DMS 273 (cell line): ENCODE results near the gene ISLR.

ENCODE experiments used
- DNase-seq: peaks from one replicate; lab custom pipeline; 2025; ENCODE audit not compliant: unreplicated experiment; lab: John Stamatoyannopoulos, UW

The ISLR gene

GRCh38 chr15:74192751-74193150 lies 19.2 kb downstream of the ISLR start:
- DNase-seq: no peak

- DNase-seq: no peak
These were observed 19.8 kb downstream of the ISLR start for GRCh38 chr15:74193299-74193718.

- DNase-seq: no peak
These were observed 20.4 kb downstream of the ISLR start for GRCh38 chr15:74193905-74194304.

- no peak for DNase-seq
These were observed 21.4 kb downstream of the ISLR start for GRCh38 chr15:74194572-74195559.

- peak; percentile 44 for DNase-seq
These were observed 22.7 kb downstream of the ISLR start for GRCh38 chr15:74196175-74196574.

GRCh38 chr15:74197176-74197965 lies 23.9 kb downstream of the ISLR start:
- DNase-seq: no peak

GRCh38 chr15:74199297-74199652 lies 25.8 kb downstream of the ISLR start:
- no peak for DNase-seq

GRCh38 chr15:74200412-74200815 lies 26.9 kb downstream of the ISLR start:
- peak; percentile 21 for DNase-seq

GRCh38 chr15:74200871-74201419 lies 27.4 kb downstream of the ISLR start:
- no peak for DNase-seq

- DNase-seq: no peak
These were observed 28.4 kb downstream of the ISLR start for GRCh38 chr15:74201710-74202420.

- peak; percentile 32 for DNase-seq
These were observed 29.2 kb downstream of the ISLR start, which contains the start of gene STRA6 for GRCh38 chr15:74202452-74203401. STRA6 (minus strand) TSS chr15:74202787; CDS start chr15:74202267, 520 bp downstream.

- peak; percentile 62 for DNase-seq
These were observed 30.5 kb downstream of the ISLR start for GRCh38 chr15:74203914-74204431.

- no peak for DNase-seq
These were observed 32.1 kb downstream of the ISLR start for GRCh38 chr15:74205582-74205947.

GRCh38 chr15:74206801-74207281 lies 33.3 kb downstream of the ISLR start:
- DNase-seq: peak; percentile 82

- DNase-seq: peak; percentile 37
These were observed 34.3 kb downstream of the ISLR start for GRCh38 chr15:74207652-74208440.

- DNase-seq: no peak
These were observed 35.0 kb downstream of the ISLR start for GRCh38 chr15:74208496-74208895.

GRCh38 chr15:74208901-74209559 lies 35.5 kb downstream of the ISLR start:
- peak; percentile 47 for DNase-seq

GRCh38 chr15:74209560-74209958 lies 36.0 kb downstream of the ISLR start:
- DNase-seq: no peak
